SK-N-MC (cell line): ENCODE results near the gene ALKBH4.

Experiments used
- EZH2 ChIP-seq: fragments of 200-600 bp; sonication (generic); IDR thresholded peaks from one replicate; pipeline ENCODE4 v1.6.1; 2017; ENCODE audit warnings: antibody characterized with exemption
- POLR2AphosphoS5 ChIP-seq: IDR thresholded peaks from 2 replicates; pipeline ENCODE4 v1.6.1; 2012; ENCODE audit warnings: mild to moderate bottlenecking, low read depth, low read length, borderline replicate concordance

DNA sequence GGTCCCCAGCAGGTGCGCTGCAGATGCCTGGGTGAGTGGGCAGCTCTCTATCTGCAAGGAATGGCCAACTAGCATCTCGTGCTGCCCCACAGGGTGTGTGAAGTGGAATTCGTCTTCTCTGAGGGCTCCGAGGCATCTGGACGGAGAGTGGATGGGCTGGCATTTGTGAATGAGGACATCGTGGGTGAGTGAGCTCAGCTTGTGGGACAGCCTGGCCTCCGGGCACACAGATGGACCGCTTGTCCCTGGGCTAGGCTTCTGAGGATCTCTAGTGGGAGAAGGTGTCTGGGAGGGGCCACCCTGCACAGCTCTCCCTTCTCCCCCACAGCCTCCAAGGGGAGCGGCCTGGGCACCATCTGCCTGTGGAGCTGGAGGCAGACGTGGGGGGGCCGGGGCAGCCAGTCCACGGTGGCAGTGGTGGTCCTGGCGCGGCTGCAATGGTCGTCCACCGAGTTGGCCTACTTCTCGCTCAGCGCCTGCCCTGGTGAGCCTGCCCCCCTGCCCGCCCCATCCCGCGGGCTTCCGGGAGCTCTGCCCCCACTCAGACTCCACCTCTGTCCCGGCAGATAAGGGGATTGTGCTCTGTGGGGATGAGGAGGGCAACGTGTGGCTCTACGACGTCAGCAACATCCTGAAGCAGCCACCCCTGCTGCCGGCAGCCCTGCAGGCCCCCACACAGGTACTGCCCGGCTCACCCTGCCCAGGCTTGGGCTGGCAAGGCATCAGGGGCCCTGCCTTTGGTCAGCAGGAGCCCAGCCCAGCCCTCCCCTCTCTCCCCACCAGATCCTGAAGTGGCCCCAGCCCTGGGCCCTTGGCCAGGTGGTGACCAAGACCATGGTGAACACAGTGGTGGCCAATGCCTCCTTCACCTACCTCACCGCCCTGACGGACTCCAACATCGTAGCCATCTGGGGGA, 7.7 kb upstream of the ALKBH4 start:
- TF ChIP-seq POLR2AphosphoS5 (no peak; the same call in 1 of the 2 replicates), EZH2 (no peak)
